Measurements from ENCODE around the gene COQ9. TPM values are rescaled to one million over a fixed set of nuclear protein-coding genes. Genes with fewer than 3 reads are reported as not detected.

Gene COQ9
- total RNA-seq, 1 donor from 2014 or later, result 46.8 TPM

DNA sequence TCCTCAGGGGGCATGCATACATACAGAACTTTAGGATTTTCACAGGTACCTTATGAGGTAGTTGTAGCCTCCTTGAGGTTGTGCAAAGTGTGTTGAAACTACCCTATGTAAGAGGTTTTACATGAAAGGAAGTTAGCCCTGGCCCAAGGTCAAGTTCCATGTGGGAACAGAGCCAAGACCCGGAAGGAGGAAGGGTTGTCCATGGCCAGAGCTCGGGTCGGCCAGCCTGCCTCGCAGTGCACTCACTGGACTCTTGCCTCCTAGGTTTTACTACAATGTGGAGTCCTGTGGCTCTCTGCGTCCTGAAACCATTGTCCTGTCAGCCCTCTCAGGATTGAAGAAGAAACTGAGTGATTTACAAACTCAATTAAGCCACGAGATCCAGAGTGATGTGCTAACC lies 23.4 kb downstream of the COQ9 start:
- no peak for DNase-seq (ENCODE audit: low read depth, low spot score)
- TF ChIP-seq, protein P1, sequence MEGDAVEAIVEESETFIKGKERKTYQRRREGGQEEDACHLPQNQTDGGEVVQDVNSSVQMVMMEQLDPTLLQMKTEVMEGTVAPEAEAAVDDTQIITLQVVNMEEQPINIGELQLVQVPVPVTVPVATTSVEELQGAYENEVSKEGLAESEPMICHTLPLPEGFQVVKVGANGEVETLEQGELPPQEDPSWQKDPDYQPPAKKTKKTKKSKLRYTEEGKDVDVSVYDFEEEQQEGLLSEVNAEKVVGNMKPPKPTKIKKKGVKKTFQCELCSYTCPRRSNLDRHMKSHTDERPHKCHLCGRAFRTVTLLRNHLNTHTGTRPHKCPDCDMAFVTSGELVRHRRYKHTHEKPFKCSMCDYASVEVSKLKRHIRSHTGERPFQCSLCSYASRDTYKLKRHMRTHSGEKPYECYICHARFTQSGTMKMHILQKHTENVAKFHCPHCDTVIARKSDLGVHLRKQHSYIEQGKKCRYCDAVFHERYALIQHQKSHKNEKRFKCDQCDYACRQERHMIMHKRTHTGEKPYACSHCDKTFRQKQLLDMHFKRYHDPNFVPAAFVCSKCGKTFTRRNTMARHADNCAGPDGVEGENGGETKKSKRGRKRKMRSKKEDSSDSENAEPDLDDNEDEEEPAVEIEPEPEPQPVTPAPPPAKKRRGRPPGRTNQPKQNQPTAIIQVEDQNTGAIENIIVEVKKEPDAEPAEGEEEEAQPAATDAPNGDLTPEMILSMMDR (conservative IDR thresholded peaks at IDR 0.05), result no peak
- Mint-ChIP-seq H3K4me1 (no peaks in the 10 kb centered on the region), H3K27me3 (ENCODE audit: low read depth) (no peaks in the 10 kb centered on the region), H3K4me3 (no peak overlapping the region), H3K36me3 (ENCODE audit: low read depth) (peaks cover 6% of the 10 kb centered on the region), H3K9me3 (no peaks in the 10 kb centered on the region), H3K27ac (ENCODE audit: unreplicated experiment) (no peak overlapping the region)

DNA sequence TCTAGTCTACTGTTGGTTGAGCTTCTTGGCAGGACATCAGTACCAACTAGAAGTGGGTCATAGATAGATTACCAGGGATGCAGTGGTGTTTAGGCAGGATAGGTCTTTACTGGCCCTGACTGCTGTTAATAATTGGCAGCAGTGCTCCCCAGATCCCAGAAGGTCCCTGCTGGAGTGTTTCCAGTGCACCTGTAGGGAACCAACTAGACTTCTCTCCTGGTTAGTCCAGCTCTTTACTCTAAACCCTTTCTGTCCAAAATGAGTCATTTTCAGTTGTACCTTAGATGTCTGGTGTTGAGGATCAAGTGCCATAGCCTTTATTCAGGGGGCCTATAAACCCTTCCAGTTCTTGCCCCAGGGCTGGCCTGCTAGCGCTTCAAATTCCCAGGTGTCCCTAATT lies 23.9 kb downstream of the COQ9 start:
- Mint-ChIP-seq H3K27ac (ENCODE audit: unreplicated experiment) (no peak overlapping the region), H3K27me3 (ENCODE audit: low read depth) (no peaks in the 10 kb centered on the region), H3K9me3 (no peaks in the 10 kb centered on the region), H3K4me3 (no peak overlapping the region), H3K4me1 (peaks cover 3% of the 10 kb centered on the region), H3K36me3 (ENCODE audit: low read depth) (peaks cover 2% of the 10 kb centered on the region)
- TF ChIP-seq, protein P1 (conservative IDR thresholded peaks at IDR 0.05), result no peak
- no peak for DNase-seq (ENCODE audit: low read depth, low spot score)

DNA sequence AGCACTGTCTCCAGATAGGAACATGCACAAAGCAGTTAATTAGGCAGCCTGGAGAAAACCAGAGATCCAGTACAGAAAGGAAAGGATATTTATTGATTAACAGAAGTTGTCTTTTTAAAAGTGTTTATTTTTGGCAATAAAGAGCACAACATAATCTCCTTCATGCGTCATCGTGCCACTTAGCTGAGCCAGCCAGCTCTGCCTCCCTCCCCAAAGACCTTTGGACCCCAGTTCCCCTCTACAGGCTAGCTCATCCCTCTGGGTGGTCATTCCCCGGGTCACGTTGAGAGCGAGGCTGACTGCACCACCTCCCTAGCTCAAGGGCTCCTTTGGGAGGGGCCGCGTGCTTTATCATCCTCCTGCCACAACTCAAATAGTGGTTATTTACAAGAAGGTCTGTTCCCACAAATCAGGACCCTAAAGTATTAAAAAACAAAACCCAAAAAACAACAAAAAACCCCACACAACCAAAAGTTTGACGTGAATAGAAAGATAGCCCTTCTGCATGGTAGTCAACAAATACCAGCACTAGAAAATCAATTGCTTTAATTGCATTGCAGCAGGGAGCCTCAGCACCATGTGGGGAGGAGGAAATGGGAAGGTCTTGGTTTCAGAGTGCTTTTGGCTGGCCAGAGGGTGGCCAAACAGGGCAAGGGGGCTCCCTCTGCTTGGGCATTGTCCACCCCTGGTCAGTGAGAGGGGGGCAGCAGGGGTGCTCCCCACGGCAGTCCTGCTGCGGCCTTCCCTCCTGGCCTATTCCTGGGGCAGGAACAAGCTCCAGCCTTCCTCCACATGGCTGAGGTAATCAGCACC lies 24.8 kb downstream of the COQ9 start:
- Mint-ChIP-seq H3K4me3 (no peak overlapping the region), H3K27ac (ENCODE audit: unreplicated experiment) (no peak overlapping the region), H3K9me3 (no peaks in the 10 kb centered on the region), H3K4me1 (peaks cover 8% of the 10 kb centered on the region), H3K27me3 (ENCODE audit: low read depth) (no peaks in the 10 kb centered on the region), H3K36me3 (ENCODE audit: low read depth) (peaks cover 2% of the 10 kb centered on the region)
- TF ChIP-seq, protein P1 (conservative IDR thresholded peaks at IDR 0.05), result no peak
- DNase-seq (ENCODE audit: low read depth, low spot score), result no peak

DNA sequence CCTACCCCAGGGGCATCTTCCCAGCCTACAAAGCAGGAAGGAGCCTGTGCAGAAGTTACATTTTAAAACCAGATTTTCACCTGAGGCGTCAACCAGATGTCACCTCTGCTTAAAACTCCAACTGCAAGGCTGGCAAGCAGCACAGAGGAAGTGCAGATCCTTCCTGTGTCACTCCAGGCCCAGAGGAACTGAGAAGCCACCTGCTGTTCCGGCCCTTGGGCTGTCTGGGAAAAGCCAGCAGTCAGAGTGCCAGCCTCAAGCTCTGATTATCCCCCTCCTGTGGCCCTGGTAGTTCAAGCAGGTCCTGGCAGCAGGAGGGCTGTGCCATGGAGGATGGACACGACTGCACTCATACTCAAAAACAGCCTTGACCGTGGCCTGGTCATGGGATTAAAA lies 25.4 kb downstream of the COQ9 start:
- no peak overlapping the region for H3K27ac Mint-ChIP-seq (ENCODE audit: unreplicated experiment)
- H3K4me1 Mint-ChIP-seq, result peaks cover 13% of the 10 kb centered on the region
- no peaks in the 10 kb centered on the region for H3K27me3 Mint-ChIP-seq (ENCODE audit: low read depth)
- peaks cover 2% of the 10 kb centered on the region for H3K36me3 Mint-ChIP-seq (ENCODE audit: low read depth)
- H3K9me3 Mint-ChIP-seq, result no peaks in the 10 kb centered on the region
- TF ChIP-seq, protein P1 (conservative IDR thresholded peaks at IDR 0.05), result no peak
- H3K4me3 Mint-ChIP-seq, result no peak overlapping the region
- no peak for DNase-seq (ENCODE audit: low read depth, low spot score)

- peaks cover under 1% of the 10 kb centered on the region for H3K36me3 Mint-ChIP-seq (ENCODE audit: low read depth)
- no peak overlapping the region for H3K27ac Mint-ChIP-seq (ENCODE audit: unreplicated experiment)
- no peaks in the 10 kb centered on the region for H3K9me3 Mint-ChIP-seq
- TF ChIP-seq, protein P1 (conservative IDR thresholded peaks at IDR 0.05), result no peak
- no peaks in the 10 kb centered on the region for H3K27me3 Mint-ChIP-seq (ENCODE audit: low read depth)
- H3K4me3 Mint-ChIP-seq, result no peak overlapping the region
- H3K4me1 Mint-ChIP-seq, result peaks cover 13% of the 10 kb centered on the region
- no peak for DNase-seq (ENCODE audit: low read depth, low spot score)
Observed at GRCh38 chr16:57473176-57473840, 26.0 kb downstream of the COQ9 start.

All from neural crest cell (in vitro differentiated cells).